ENCODE measurements around the gene COMMD2.

DNA sequence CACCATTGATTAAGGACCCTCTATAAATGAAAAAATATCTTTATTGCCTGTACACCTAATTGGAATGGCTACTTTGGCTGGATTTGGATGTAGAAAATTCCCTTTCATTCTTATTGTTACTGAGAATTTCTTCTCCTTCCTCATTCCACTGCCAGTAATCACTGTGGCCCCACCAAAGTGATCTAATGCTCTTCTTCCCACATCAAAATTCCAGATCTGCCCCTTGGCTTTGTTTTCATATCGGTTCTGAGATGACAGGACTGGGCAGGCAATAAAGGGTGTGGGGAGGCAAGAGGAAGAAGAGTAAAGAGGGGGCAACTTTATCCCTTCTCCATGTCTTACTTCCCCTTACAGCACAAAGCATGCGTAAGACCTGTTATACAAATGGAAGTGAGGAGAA is 38.0 kb upstream of the COMMD2 start:
- TF ChIP-seq, protein P1, sequence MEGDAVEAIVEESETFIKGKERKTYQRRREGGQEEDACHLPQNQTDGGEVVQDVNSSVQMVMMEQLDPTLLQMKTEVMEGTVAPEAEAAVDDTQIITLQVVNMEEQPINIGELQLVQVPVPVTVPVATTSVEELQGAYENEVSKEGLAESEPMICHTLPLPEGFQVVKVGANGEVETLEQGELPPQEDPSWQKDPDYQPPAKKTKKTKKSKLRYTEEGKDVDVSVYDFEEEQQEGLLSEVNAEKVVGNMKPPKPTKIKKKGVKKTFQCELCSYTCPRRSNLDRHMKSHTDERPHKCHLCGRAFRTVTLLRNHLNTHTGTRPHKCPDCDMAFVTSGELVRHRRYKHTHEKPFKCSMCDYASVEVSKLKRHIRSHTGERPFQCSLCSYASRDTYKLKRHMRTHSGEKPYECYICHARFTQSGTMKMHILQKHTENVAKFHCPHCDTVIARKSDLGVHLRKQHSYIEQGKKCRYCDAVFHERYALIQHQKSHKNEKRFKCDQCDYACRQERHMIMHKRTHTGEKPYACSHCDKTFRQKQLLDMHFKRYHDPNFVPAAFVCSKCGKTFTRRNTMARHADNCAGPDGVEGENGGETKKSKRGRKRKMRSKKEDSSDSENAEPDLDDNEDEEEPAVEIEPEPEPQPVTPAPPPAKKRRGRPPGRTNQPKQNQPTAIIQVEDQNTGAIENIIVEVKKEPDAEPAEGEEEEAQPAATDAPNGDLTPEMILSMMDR (IDR thresholded peaks at IDR 0.05) = no peak
- TF ChIP-seq POLR2A (IDR thresholded peaks at IDR 0.05; ENCODE audit: low read depth) = no peak
